ENCODE results near the gene DGAT2.

DGAT2 gene

GRCh38 chr11:75802913-75803820 is 34.6 kb downstream of the DGAT2 start:
- peak; percentile 58 for DNase-seq

DNA sequence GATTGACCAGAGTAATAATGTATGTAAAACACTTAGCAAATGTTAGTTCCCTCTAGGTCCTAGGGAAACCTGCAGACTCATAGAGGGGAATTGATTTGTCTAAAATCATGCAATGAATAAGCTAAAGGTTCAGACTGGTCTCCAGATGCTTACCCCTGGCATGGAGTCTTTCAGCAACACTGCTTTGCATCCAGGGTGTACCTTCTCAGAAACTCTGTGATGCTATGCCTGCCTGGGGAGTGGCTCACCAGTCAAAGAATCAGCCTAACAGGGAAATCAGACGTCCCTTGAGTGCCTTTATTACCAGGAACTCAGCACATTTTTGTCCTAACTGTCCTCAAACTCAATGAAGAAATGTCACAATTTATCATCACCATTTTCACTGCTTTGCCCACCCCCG is 40.5 kb downstream of the DGAT2 start:
- DNase-seq: no peak

GRCh38 chr11:75809991-75810390 is 41.4 kb downstream of the DGAT2 start:
- DNase-seq: no peak

DNA sequence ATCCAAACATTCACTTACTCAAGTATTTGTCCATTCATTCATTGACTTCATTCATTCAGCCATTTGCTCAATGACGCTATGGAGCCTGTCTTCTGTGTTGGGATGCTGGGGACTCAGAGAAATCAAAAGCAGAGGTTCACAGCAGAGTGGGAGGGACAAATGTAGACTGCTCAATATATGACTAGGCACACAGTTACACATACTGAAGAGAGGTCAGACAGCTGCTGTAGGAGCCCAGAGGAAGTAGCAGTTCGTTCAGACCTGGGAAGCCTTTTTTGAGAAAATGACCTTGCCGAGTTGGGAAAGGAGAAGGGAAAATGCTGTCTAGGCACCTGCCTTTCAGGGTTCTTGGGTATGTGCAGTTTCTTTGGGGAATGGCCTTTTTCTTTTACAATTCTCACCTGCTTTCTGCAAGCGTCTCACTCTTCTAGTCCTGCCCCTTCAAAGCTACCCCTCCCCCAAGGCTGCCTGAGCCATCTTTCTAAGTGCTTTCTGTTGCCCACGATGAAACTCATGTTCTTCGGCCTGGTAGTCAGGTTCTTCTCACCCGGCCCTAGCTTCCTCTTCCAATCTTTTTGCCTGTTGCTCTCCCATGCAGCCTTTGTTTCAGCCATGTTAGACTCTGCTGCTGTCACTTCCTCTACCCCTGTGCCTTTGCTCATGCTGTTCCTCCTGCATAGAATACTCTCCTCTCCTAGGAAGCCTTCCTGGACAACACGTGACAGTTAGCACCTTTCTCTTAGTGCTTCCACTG is 42.2 kb downstream of the DGAT2 start:
- no peak for DNase-seq

GRCh38 chr11:75811485-75811884 is 42.9 kb downstream of the DGAT2 start:
- no peak for DNase-seq

GRCh38 chr11:75812542-75813040 is 44.0 kb downstream of the DGAT2 start:
- DNase-seq: no peak

DNA sequence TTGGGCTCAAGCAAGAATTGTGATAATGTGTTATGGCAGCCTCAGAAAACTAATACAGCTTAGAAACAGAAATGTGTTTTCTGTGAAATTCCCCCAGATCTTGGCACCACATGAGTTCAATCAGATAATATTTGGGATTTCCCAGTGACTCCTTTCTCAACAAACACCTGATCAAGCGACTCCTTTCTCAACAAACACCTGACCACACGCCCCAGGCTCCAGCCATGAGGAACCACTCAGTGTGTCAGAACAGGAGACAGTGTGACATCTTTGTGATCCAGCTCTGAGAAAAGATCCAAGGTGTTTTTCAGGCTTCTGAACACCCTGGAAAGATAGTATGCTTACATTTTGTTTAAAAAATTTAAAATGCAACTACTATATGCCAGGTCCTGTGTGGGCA is 44.5 kb downstream of the DGAT2 start:
- DNase-seq: no peak

DNA sequence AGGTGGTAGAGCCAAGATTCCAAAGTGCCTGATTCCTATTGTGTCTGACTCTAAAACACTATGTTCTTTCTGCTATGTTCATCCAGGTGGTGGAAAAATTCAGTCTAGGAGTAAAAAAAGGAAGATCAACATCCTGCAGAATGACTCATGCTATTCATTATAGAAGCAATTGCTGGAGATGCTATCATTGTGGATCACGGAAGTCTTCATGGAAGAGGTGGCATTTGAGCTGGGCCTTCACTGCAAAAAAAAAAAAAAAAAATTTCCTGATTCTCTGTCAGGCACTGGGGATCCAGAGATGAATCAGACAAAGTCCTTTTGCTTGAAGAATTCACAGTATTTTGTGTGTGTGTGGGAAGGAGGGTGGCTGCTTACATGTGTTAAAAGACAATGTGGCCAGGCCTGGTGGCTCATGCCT is 45.1 kb downstream of the DGAT2 start:
- no peak for DNase-seq

GRCh38 chr11:75814363-75814676 is 45.7 kb downstream of the DGAT2 start:
- DNase-seq: peak; percentile 85

GRCh38 chr11:75814677-75815344 is 46.2 kb downstream of the DGAT2 start, which contains the start of gene UVRAG:
TSS of gene UVRAG (plus strand) at chr11:75815210. CDS start at chr11:75815408, 198 bp downstream.
- DNase-seq: peak; percentile 99

GRCh38 chr11:75815345-75816168 is 47.0 kb downstream of the DGAT2 start:
- no peak for DNase-seq

DNA sequence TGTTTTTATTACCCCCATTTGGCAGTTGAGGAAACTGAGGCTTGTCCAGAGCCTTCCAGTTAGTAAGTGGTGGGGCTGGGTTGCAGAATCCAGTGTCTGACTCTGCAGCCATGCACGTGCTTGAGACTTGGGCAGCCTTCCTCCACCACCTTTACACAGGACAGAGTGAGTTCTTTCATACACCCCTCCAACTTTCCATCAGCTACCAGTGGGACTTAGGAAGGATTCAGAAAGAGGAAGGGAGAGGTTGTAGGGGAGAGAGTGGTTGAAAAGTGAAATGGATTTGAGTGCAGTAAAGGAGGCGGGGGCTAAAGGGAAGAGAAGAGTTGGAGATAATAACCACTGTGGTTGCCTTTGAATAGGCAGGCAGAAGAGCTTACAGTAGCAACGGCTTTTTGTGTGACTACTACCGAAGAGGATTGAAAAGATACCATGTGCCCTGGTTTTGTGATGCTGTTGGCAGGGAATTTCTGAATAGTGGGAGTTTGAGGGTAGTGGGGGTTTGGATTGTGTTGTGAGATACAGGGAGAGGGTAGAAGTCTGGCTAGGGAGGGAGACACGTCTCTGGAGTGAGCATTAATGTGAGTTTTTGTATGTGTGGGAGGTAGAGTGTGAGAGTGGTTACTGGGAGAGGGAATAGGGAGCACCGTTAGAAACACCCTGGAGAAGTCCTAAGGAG is 48.1 kb downstream of the DGAT2 start:
- DNase-seq: no peak

GRCh38 chr11:75820645-75821044 is 52.1 kb downstream of the DGAT2 start:
- no peak for DNase-seq

DNA sequence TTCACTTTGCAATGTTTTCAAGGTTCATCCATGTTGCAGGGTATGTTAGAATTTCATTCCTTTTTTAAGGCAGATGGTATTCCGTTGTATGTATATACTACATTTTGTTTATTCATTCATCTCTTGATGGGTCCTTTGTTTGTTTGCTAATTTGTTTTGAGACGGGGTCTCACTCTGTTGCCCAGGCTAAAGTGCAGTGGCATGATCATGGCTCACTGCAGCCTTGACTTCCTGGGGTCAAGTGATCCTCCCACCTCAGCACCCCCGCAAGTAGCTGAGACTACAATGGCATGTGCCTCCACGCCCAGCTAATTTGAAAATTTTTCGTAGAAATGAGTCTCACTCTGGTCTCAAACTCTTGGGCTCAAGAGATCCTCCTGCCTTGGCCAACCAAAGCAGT is 52.6 kb downstream of the DGAT2 start:
- DNase-seq: no peak

GRCh38 chr11:75822541-75822940 is 54.0 kb downstream of the DGAT2 start:
- DNase-seq: no peak

DNA sequence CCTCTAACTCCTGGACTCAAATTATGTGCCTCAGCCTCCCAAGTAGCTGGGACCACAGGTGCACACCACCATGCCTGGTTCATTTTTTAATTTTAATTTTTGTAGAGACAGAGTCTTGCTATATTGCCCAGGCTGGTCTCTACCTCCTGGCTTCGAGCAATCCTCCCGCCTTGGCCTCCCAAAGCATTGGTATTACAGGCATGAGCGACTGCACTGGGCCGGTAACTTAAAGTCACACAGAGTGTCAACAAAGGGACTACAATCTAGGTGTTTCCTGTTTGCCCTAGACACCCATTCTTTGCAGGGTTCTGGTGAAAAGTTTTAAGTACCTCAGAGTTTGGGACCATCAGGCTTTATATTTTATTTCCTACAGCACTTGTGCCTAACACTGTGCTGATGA is 54.8 kb downstream of the DGAT2 start:
- no peak for DNase-seq

DNA sequence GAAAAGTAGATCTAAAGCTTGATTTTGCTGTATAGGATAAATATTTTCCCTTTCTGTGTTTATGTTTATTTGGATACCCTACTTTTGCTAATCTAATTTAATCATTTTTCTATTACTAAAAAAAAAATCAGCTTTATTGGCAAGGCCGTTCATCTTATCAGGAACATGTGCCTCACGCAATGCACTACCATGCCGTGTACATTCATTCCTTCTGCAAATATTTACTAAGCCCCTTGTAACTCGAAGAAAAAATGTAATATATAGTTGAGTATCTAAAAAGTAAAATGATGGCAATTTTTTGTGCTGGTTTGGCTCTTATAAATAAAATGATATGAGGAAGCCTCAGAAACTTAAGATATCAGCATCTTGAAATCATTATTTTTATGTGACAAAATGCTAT is 55.4 kb downstream of the DGAT2 start:
- DNase-seq: no peak

DNA sequence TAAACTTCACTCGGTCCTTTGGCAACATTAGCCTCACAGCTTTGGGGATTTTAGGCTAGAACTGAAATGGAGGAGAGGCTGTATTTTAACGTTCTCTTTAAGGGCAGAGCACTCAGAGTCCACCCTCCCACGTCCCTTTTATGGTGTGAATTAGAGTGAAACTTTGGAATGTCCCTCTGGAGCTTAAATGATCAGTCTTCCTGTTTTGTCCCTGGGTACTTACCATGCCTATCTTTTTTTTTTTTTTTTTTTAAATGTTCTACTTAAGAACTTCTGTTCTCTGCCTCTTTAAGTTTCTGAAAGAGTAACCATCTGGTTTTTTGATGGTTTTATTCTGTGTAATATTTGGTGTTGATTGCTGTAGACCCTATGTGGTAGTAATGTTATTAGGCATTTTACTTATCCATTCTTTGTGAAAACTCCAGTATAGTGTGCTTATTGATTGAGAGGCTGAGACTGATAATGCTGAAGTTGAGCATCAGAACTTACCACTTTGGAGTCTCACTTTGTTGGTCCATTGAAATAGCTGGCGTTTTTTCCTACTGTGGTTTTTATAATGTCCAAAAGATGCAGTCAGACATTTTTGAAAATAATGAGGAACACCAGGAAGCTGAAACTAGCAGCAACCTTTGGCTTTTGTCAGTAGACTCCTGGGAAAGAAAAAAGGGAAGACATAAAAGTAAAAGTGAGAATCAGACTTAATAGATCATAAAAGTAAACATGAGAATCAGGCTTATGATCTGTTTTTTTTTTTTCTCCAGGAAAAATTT is 58.1 kb downstream of the DGAT2 start:
- DNase-seq: no peak

- no peak for DNase-seq
Observed at GRCh38 chr11:75827562-75827961, 59.0 kb downstream of the DGAT2 start.

DNA sequence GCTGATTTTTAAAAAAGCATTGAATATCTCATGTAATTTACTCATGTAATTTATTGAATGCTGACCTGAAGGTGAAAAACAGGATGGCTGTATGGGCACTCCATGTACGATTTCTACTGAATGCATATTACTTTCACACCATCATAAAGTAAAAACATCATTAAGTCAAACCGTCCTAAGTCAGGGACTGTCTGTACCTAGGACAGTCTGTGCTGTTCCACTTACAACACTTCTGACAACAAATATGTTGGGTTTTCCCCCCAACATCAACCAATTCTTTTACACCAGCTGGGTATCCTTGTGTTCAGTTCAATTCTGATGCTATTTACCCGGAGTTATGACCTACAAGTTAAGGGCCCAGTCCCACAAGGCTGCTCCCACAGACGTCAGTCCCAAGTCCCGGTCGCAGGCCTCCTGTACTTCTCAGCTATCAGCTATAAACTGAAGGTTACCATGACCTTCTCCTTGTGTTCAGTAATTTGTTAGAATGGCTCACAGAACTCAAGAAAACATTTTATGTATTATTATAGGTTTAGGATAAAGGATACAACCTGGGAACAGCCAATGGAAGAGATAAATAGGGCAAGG is 63.4 kb downstream of the DGAT2 start:
- no peak for DNase-seq

- DNase-seq: no peak
Observed at GRCh38 chr11:75834728-75835127, 66.2 kb downstream of the DGAT2 start.

Measured in DMS153 (cell line).